ENCODE data around the gene GLMP. TPM values are rescaled to one million over a fixed set of nuclear protein-coding genes. Genes with fewer than 3 reads are reported as not detected.

Gene GLMP
- total and polyA plus RNA-seq, 9 donors = 20.2 to 47.9 (median 33.0) TPM

GRCh38 chr1:156308078-156308477, 12.6 kb upstream of the GLMP start:
- H3K9me3 ChIP-seq = no peaks in the 10 kb centered on the region
- no peaks in the 10 kb centered on the region for H3K36me3 ChIP-seq
- TF ChIP-seq CTCF (IDR thresholded peaks at IDR 0.05) (no peak), POLR2A (IDR thresholded peaks at IDR 0.05) (no peak), EP300 (IDR thresholded peaks at IDR 0.05) (no peak)
- DNase-seq = no peak
- intact Hi-C loops (cut with DNase I) = no loop called here
- H3K4me1 ChIP-seq (ENCODE audit: insufficient read depth) = no peaks in the 10 kb centered on the region
- H3K27me3 ChIP-seq = no peaks in the 10 kb centered on the region
- no peak overlapping the region for H3K4me3 ChIP-seq
- no peak overlapping the region for H3K27ac ChIP-seq

- Histone ChIP-seq H3K27me3 (no peaks in the 10 kb centered on the region), H3K4me3 (no peak overlapping the region), H3K4me1 (ENCODE audit: insufficient read depth) (no peaks in the 10 kb centered on the region), H3K36me3 (no peaks in the 10 kb centered on the region), H3K9me3 (no peaks in the 10 kb centered on the region), H3K27ac (no peak overlapping the region)
- TF ChIP-seq POLR2A (IDR thresholded peaks at IDR 0.05) (no peak), EP300 (IDR thresholded peaks at IDR 0.05) (no peak), CTCF (IDR thresholded peaks at IDR 0.05) (no peak)
- intact Hi-C loops (cut with DNase I) = no loop called here
- DNase-seq = no peak
- WGBS, 3 donors = 41 to 50% (median 44%) methylated on average over 2 of the region's 2 CpGs
These were observed 9.7 kb upstream of the GLMP start for GRCh38 chr1:156305215-156305614.

- WGBS, 3 donors = 74 to 92% (median 82%) methylated on average over 4 of the region's 4 CpGs
- DNase-seq = no peak
- TF ChIP-seq EP300 (IDR thresholded peaks at IDR 0.05) = no peak
- TF ChIP-seq POLR2A (IDR thresholded peaks at IDR 0.05) = no peak
- no peak for TF ChIP-seq CTCF (IDR thresholded peaks at IDR 0.05)
- Histone ChIP-seq H3K4me1 (ENCODE audit: insufficient read depth) (no peaks in the 10 kb centered on the region), H3K27me3 (no peaks in the 10 kb centered on the region), H3K36me3 (no peaks in the 10 kb centered on the region), H3K4me3 (no peak overlapping the region), H3K27ac (no peak overlapping the region), H3K9me3 (no peaks in the 10 kb centered on the region)
- intact Hi-C loops (cut with DNase I) = no loop called here
These were observed 7.8 kb upstream of the GLMP start for GRCh38 chr1:156303241-156303640.

- intact Hi-C loops (cut with DNase I) = no loop called here
- no peak for DNase-seq
- H3K4me3 ChIP-seq = no peak within 1 kb of the TSS
- no peaks in the 10 kb centered on the region for H3K27me3 ChIP-seq
- WGBS, 3 donors = 84 to 88% (median 87%) methylated on average over 19 of the region's 19 CpGs
- no peaks in the 10 kb centered on the region for H3K36me3 ChIP-seq
- peaks cover 7% of the 10 kb centered on the region for H3K4me1 ChIP-seq (ENCODE audit: insufficient read depth)
- no peaks in the 10 kb centered on the region for H3K9me3 ChIP-seq
- H3K27ac ChIP-seq = no peak within 1 kb of the TSS
- TF ChIP-seq CTCF (IDR thresholded peaks at IDR 0.05) (no peak), EP300 (IDR thresholded peaks at IDR 0.05) (no peak), POLR2A (IDR thresholded peaks at IDR 0.05) (no peak)
These were observed 3.4 kb upstream of the GLMP start, which contains the start of gene VHLL for GRCh38 chr1:156298852-156299357. Gene VHLL (minus strand): TSS chr1:156299307. CDS start chr1:156299189, 118 bp downstream.

Data from ovary (tissue), 9 donors.